Mesenteric fat pad (tissue), 1 donor: ENCODE data around the gene NDUFAF5. TPM values are rescaled to one million over a fixed set of nuclear protein-coding genes. Genes with fewer than 3 reads are reported as not detected.

Experiments
- DNase-seq: peaks from one replicate; pipeline ENCODE4 v3.0.0-alpha.2; 2020; ENCODE audit warnings: low spot score
- total RNA-seq: library from RNA; stranded (reverse); fragmentation: NEBNext Ultra II Directional; extraction: Animal tissue kit (Norgen Biotek cat#: 25700); gene quantifications from one replicate; pipeline ENCODE4 v1.2.1, GENCODE V29; 2021
- donor health status: DM: yes; HTN: yes; CAD: no.

NDUFAF5 gene
- total RNA-seq, 1 donor from 2014 or later: 34.2 TPM

DNA sequence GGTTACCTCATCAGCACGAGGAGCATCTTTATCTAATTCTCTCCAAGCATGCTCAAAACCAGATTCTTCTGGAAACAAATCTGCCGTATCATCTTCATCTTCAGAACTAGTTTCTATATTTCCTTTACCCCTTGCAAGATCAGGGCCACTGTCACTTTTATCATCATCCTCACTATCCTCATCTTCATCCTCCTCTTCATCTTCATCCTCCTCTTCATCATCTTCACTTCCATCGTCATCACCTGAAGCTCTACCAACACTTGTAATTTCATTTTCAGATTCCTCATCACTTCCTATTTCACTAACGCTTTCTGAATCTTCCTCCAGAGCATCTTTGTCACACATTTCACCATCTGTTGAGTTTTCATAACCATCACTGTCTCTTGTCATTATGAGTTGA, 9.0 kb upstream of the NDUFAF5 start:
- no peak for DNase-seq

DNA sequence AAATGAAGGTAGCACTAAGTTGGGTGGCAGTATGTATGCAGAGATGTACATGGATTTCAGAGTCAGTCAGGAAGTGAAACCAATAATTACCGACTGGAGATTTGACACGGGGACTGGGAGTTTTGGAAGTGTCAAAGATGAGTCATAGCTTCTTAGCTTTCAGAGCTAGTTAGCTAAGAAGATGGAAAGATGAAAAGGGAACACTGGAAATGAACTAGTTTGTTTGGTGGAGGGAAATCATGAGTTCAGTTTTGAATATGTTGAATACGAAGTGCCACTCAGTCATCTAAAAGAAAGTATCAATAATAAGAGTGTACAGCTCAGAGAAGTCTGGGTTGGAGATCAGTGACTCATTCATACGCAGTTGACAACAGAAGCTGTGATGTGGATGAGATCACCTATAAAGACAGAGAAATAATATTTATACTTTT, 7.6 kb upstream of the NDUFAF5 start:
- DNase-seq: no peak

DNA sequence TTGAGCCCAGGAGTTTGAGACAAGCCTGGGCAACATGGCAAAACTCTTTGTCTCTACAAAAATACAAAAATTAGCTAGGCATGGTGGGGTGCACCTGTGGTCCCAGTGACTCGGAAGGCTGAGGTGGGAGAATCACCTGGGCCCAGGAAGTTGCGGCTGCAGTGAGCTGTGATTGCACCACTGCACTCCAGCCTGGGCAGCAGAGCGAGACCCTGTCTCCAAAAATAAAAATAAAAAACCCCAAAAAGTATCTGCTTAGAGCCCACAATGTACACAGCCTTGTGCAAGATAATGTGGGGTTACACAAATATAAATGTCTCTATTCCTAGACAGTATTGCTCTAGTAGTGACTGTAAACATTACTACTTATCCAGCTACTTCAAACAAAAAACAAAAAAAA, 6.0 kb upstream of the NDUFAF5 start:
- DNase-seq: no peak

DNA sequence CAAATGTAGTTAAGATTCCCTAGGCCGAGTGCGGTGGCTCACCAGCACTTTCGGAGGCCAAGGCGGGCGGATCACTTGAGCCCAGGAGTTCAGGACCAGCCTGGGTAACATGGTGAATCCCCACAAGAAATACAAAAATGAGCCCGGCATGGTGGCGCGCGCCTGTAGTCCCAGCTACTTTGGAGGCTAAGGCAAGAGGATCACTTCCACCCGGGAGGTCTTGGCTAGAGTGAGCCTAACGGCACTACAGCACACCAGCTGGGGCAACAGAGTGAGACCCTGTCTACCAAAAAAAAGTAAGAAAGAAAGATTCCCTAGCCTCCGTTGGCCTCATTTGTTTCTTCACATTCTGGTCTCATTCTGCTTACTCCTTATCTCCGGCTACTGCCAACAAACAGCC, 1.3 kb upstream of the NDUFAF5 start:
- no peak for DNase-seq

DNA sequence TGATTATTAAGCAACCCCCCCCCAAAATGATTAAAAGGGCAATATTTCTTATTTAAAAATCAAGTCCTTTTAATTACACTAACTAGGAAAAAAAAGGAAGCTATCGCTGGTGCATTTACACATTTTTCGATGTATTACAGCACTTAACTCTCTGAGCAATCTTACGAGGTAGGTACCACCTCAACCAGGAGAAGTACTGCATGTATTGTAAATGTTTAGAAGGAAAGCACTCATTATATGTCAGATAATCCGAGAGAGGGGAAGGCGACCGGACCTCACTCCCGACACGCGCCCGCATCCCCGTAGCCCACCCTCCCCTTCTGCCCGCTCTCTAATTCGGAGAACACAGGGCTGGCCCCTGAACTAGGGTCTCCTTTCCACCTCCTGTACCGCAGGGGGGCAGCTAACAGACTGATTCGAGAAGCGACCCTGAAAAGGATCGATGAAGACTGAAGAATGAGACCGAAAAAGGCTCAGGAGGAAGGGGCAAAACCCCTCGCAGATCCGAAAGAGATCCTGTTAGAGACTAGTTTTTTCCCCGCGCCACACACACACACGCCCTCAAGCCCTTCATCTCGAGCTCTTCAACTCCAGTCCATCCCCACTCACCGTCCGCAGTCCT, 446 bp upstream of the NDUFAF5 start:
- DNase-seq: no peak

DNA sequence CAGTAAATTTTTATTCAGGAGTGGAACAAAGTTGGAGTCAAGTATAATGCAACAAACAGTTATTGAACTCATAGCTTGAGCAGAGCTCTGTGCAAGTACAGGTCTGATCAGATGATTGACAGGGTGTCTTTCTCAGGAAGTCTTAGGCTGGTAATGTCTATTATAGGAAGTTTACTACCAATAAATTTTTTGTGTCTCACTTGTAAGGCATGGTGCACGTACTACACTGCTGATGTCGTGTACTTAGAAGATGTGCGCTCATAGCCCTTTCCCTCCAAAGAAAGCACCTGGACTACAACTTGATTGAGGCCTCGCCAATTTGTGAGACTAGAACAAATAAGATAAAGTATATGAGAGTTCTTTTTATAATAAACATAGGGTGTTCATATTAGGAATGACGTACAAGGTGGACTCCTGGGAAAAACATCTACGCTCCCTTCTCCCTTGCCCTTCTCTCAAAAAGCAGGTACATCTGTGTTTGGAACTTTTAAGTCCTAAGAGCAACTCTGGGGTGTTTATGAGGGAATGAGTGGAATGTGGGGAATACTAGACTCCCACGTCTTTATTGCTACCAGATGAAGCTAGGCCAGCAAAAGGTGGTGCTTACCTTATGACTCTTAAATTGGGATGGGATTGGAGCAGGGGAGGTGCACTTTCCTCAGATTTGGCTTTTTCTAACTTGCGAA, 1.5 kb downstream of the NDUFAF5 start:
- no peak for DNase-seq

DNA sequence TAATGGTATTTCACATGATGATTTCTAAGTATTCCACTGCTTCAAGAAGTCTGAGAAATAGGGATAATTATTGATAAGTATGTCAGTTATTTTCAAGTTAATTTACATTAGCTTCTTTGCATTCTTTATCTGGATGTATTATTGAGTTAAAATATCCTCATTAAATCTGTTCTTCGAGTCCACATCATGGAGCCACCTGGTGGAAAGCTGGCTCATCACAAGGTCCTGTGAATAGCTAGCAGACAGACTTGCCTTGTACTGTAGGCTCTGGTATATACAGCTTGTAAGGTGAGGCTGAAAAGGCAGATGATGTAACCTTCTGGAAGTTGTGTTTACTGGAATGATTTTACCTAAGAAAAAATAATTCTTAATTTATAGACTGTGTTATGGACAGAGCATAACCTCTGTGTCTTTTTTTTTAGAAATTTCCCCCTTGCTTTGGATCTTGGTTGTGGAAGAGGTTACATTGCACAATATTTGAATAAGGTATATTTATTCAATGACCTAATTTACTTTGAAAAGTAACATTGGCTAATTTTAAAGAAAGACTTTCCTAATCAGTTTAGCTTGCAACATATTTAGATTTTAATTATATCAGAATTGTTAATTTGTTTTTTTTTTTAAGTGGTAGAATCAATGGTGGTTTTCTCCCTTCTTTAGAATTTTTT, 3.5 kb downstream of the NDUFAF5 start:
- no peak for DNase-seq

DNA sequence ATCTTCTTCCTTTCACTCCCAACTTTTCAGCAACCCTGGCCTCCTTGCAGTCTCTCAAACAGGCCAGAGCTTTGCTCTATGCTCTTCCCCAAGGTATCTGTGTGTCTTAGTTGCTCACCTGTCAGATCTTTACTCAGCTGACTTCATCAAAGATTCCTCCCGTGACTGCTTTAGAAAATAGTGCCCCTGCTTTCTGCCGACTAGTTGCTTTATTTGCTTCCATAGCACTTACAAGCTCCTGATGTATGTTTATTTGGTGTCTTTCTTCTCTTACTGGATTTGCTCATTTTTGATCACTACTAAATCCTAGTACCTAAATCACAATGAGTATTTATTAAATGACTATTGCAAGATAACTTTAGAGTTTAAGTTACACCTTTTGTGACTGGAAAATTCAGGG, 5.9 kb downstream of the NDUFAF5 start:
- no peak for DNase-seq

DNA sequence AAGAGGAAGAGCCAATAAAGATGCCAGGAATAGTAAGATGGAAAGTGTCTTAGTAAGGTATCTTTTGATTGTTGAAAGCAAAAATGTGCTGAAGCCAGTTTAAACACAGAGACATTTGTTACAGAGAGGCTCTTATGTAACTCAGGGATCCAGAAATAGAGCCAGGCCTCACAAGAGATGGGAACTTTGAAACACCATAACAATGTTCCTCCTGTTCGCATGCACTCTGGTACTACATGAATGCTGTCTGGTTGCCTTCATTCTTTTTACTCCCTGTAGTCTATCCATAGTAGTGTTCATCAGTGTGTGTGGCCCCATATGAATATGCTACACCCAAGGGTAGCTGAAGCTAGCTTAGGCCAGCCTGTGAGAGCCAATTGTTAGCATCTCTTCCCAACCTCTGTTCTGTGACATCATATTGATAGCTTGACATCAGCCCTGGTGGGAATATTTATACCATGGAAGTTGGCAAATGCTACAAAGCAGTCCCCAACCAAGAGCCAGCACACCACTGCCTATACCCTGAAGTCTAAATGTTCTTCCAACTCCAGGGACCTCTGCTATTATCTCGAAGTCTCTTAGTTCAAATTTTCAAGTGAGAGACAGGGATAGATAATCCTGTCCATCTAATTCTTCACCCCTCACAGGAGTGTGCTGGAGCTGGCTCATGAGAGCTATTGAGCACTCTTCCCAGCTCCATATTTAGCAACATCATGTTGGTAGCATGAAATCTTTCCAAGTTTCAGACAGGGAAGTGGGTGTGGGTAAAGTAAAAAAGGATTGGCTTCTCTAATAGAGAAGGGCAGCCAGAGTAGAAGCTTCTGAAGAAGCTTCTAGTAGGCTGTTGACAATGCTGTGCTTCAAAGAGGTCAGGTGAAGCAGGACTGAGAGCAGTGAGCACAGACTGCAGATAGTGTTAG, 7.0 kb downstream of the NDUFAF5 start:
- no peak for DNase-seq

DNA sequence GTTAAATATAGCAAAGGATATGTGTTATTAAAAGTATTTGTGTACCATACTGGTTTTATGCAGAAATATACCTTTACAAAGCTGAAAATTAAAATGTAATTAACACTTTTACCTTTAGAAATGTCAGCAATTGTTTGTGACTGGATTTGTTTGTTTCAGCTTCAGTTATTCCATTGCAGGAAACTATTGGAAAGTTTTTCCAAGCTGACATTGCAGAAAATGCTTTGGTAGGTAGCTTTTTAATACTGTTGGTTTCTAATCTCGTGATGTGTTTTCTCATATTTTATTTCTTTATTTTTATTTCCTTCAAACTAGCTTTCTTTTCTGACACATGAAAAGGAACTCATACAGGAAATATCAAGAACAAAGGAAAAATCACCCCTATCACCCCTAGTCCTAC, 8.2 kb downstream of the NDUFAF5 start:
- DNase-seq: no peak

DNA sequence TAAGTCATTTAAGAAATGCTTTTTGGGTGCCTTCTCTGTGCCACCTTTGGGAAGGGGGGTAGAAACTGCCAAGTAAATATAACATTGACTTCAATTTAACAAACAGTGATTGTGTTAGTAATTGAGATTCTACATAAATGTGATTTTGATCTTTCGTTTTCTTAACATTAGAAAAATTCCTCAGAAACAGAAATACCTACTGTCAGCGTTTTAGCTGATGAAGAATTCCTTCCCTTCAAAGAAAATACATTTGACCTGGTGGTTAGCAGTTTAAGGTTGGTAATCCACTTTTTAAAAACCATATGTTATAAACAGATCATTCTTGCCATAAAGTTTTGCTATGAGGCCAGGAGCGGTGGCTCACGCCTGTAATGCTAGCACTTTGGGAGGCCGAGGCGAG, 9.8 kb downstream of the NDUFAF5 start:
- DNase-seq: no peak

DNA sequence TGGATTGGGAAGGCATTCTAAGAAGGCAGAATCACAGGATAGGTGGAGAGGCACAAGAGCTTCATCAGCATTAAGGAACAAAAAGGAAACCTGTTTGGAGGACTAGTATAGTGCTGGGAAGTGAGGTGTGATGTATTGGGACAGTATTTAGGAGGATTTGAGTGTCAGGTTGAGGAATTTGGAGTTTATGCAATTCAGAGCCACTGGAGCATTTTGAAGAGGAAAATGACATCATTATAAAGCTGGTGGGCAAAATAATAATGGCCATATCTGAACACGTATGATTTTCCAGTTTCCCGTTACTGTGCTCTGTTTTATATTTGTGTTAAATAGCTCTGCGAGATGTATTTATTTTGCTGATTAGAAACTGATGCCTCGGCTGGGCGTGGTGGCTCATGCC, 14.2 kb downstream of the NDUFAF5 start:
- no peak for DNase-seq

DNA sequence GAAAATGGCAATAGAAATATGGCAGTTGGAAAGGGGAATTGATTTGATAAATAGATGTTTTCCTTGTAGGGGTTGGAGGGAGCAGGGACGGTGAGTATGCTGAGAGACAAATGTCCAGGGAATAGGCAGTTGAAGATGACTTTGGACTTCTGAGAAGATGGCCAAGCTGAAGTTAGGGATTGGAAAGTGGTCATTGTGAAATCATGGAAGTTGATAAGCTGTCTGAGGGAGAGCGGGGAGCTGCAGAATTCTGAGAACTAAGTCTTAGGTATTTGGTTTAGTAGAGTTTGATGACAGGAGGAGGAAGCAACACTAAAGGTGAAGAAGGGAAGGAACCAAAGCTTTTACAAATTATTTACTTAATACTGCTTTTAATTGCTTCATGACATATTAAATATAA, 15.1 kb downstream of the NDUFAF5 start:
- no peak for DNase-seq

DNA sequence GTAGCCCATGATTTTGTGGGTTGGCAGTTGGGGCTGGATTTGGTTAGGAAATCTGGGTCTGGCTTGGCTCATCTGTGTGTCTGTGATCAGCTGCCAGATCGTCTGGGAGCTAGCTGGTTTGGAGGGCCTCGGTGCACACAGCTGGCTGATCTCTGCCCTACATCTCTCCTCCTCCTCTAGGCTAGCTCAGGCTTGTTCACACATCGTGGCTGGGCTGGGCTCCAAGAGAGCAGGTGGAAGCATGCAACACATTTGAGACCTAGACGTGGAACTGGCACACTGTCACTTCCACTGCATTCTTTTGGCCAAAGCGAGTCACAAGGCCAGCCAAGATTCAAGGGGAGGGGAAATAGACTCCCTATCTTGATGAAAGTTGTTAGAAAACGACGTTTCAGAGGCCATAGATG, 15.9 kb downstream of the NDUFAF5 start:
- DNase-seq: no peak

DNA sequence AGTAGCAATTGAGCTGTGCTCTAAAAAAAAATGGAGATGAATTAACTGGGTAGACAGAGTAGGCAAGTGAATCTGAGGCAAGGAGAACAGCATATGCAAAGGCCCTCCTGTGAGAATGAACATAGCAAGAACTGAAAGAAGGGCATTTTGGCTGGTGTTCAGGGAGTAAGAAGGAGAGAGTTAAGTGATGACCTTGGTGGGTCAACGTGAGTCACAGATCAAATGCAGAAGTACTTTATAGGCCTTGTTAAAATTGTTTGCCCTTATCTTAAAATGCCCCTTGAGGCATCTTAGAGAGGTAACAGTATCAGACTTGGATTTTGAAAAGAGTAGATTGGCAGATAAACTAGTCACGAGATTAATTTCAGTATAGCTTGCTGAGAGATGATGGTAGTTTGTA, 24.5 kb downstream of the NDUFAF5 start:
- no peak for DNase-seq

DNA sequence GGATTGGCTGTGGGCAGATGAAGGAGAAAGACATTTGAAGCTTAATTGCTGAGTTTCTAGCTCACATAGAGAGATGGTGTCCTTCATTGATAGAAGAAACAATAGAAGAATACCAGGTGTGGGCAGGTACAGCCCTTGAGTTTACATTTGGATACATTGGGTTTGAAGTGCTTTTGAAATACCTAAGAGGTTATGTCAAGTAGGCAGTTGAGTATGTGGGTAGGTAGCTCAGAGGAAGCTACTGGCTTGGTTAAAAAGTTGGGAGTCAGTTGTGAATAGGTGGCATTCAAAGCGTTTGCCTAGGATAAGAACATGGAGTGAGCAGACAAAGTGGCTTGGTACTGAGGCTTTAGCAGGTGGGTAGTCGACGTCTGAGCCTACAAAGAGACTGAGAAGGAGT, 25.0 kb downstream of the NDUFAF5 start:
- DNase-seq: no peak

DNA sequence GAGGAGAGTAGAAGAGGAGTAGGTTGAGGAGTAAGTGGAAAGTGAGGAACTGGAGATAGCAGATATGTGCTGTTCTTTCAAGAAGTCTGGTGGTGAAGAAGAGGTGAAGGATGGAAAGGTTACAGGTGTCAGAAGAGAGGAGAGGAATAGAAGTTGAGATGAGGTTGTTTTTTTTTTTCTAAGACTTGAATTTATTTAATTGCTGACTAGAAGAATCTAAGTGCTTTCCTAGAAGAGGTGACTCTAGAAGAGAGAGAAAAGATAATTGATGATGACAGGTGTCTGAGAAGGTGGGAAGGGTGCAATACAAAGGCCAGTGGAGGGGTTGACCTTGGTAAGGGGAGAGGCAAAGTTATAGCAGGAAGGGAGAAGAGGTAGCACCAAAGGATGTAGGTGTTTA, 25.6 kb downstream of the NDUFAF5 start:
- DNase-seq: no peak

DNA sequence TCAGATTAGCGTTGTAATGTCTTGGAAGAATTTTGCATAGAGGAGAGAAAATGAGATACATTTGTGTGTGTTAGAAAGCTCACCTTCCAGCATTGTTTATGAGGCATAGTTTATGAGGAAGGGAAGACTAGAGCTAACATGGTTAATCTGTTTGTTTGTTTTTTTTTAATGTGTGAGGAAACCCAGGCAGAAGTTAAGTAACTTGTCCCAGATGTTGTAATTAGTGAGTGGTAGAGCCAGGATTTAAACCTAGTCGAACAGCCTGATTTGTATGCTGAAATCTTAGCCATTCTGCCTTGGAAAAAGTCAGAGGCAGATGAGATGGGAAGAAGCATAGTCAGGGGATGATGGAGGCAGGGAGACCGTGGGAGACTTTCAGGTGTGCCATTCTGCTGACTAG, 29.1 kb downstream of the NDUFAF5 start:
- no peak for DNase-seq

DNA sequence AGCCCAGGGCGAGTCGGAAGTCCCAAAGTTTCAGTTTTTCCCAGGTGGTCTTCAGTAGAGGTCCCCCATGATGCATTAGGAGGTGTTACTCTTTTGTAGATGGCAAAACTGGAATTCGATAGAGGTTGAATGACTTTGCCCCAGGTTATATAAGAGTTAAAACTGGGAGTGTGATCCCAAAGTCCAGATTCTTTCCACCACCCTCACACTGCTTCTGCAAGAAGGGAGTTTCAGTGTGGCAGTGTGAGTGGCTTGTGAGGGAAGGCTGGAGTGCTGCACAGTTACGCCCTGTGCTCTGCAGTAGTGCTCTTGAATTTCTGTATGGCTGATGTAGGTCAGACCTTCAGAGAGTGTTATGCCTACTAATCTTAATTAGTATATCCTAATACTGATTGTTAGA, 29.8 kb downstream of the NDUFAF5 start:
- DNase-seq: no peak

DNA sequence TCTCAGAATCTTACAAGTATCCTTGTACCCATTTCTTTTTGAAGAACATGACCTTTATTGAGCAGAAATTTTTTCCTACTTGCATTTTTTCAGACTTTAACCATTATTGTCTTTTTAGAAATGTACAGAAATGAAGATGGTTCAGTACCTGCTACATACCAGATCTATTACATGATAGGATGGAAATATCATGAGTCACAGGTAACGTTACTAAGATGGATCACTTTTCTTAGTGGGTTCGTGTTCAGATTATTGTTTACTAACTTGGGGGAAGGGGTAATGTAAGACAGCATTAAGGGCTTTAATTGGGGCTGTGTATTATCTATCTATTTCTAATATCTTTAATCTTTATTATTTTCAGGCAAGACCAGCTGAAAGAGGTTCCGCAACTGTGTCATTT, 31.9 kb downstream of the NDUFAF5 start:
- DNase-seq: no peak

DNA sequence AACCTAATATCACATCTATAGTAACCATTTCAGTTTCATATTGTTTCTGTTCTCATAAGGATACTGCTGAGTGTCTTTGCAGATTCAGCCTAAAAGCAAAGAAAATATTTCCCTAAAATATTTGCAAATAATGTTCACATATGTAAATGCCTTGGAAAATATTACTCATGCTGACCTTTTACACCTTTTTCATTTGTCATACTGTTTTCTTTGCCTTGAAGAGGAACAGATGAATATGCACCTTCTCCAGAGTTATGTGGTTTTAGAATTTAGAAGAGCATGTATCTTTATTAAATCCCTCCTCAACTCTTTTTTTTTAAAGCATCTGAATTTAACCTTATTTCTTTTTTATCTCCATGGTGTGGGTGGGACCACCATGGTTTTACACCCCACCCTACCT, 32.5 kb downstream of the NDUFAF5 start:
- DNase-seq: no peak
